Stimulated activated naive CD4-positive, alpha-beta T cell (primary cell): Measurements from ENCODE around the gene TBX18.

Source experiments
- DNase-seq, 6 experiments: peaks; one replicate each; lab custom pipeline; 2025; lab: John Stamatoyannopoulos, UW

The TBX18 gene

GRCh38 chr6:84764332-84765049 lies at the start of gene TBX18:
Gene TBX18, minus strand, starts transcription at chr6:84764598. Its CDS starts 417 bp downstream, at chr6:84764181.
- DNase-seq: no peak

- DNase-seq: no peak
Measured at GRCh38 chr6:84811351-84811750, 47.0 kb upstream of the TBX18 start.

GRCh38 chr6:84809455-84809854 lies 45.1 kb upstream of the TBX18 start:
- no peak for DNase-seq

GRCh38 chr6:84808491-84809061 lies 44.2 kb upstream of the TBX18 start:
- DNase-seq: no peak

GRCh38 chr6:84805145-84805544 lies 40.7 kb upstream of the TBX18 start:
- DNase-seq: no peak

- DNase-seq: no peak
Measured at GRCh38 chr6:84804720-84805119, 40.3 kb upstream of the TBX18 start.

GRCh38 chr6:84801250-84801649 lies 36.9 kb upstream of the TBX18 start:
- no peak for DNase-seq

GRCh38 chr6:84798257-84798656 lies 33.9 kb upstream of the TBX18 start:
- DNase-seq: no peak

- no peak for DNase-seq
Measured at GRCh38 chr6:84796343-84796742, 31.9 kb upstream of the TBX18 start.

GRCh38 chr6:84791927-84792326 lies 27.5 kb upstream of the TBX18 start:
- no peak for DNase-seq

GRCh38 chr6:84791233-84791632 lies 26.8 kb upstream of the TBX18 start:
- DNase-seq: no peak

- no peak for DNase-seq
Measured at GRCh38 chr6:84789170-84789569, 24.8 kb upstream of the TBX18 start.

GRCh38 chr6:84788689-84789088 lies 24.3 kb upstream of the TBX18 start:
- DNase-seq: no peak

GRCh38 chr6:84785671-84786070 lies 21.3 kb upstream of the TBX18 start:
- DNase-seq: no peak

- no peak for DNase-seq
Measured at GRCh38 chr6:84779917-84780316, 15.5 kb upstream of the TBX18 start.

- DNase-seq: no peak
Measured at GRCh38 chr6:84779380-84779779, 15.0 kb upstream of the TBX18 start.

GRCh38 chr6:84777888-84778287 lies 13.5 kb upstream of the TBX18 start:
- DNase-seq: no peak

GRCh38 chr6:84776392-84776791 lies 12.0 kb upstream of the TBX18 start:
- DNase-seq: no peak

GRCh38 chr6:84775751-84776150 lies 11.4 kb upstream of the TBX18 start:
- DNase-seq: no peak

- no peak for DNase-seq
Measured at GRCh38 chr6:84774985-84775284, 10.5 kb upstream of the TBX18 start.

GRCh38 chr6:84774157-84774984 lies 10.0 kb upstream of the TBX18 start:
- DNase-seq: no peak

GRCh38 chr6:84773431-84774156 lies 9.2 kb upstream of the TBX18 start:
- DNase-seq: no peak

GRCh38 chr6:84773133-84773430 lies 8.7 kb upstream of the TBX18 start:
- no peak for DNase-seq
